Middle frontal gyrus (tissue), 1 donor: ENCODE measurements around the gene ALMS1.
"Not testable (repeated sequence)": the region's sequence is repeated elsewhere in the genome, so short reads cannot be mapped to it uniquely, and the experiment has no call there.

Source experiments
- DNase-seq: peaks from one replicate; pipeline ENCODE4 v3.0.0-alpha.2; 2015; ENCODE audit warnings: low spot score; ENCODE audit errors: extremely low spot score

The ALMS1 gene

DNA sequence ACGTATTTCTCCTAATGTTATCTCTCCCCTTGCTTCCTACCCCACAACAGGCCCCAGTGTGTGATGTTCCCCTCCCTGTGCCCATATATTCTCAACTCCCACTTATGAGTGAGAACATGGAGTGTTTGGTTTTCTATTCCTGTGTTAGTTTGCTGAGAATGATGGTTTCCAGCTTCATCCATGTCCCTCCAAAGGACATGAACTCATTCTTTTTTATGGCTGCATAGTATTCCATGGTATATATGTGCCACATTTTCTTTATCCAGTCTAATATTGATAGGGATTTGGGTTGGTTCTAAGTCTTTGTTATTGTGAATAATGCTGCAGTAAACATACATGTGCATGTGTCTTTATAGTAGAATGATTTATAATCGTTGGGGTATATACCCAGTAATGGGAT is 119.2 kb downstream of the ALMS1 start:
- DNase-seq, result not testable (repeated sequence)

DNA sequence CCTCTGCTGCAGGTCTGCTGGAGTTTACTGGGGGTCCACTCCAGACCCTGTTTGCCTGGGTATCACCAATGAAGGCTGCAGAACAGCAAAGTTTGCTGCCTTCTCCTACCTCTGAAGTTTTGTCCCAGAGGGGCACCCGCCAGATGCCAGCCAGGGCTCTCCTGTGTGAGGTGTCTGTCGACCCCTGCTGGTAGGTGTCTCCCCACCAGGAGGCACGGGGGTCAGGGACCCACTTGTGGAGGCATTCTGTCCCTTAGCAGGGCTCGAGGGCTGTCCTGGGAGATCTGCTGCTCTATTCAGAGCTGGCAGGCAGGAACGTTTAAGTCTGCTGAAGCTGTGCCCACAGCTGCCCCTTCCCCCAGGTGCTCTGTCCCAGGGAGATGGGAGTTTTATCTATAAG is 124.8 kb downstream of the ALMS1 start:
- not testable (repeated sequence) for DNase-seq

DNA sequence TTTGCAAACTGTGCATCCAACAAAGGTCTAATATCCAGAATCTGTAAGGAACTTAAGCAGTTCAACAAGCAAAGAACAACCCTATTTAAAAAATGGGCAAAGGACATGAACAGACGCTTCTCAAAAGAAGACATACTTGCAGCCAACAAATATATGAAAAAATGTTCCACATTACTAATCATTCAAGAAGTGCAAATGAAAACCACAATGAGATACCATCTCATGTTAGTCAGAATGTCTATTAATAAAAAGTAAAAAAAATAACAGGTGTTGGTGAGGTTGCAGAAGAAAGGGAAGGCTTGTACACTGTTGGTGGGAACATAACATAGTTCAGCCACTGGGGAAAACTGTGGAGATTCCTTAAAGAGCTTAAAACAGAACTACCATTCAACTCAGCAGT is 130.4 kb downstream of the ALMS1 start:
- DNase-seq, result no peak

DNA sequence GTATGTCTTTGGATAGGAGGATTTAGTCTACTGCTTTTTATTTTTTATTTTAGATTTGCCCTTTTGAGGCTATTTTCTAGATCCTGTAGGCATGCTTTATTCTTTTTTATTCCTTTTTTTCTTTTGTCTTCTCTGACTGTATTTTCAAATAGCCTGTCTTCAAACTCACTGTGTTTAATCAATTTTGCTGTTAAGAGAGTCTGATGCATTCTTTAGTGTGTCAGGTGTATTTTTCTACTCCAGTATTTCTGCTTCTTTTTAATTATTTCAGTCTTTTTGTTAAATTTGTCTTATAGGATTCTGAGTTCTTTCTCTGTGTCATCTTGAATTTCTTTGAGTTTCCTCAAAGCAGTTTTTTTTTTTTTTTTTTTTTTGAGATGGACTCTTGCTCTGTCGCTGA is 143.1 kb downstream of the ALMS1 start:
- no peak for DNase-seq

DNA sequence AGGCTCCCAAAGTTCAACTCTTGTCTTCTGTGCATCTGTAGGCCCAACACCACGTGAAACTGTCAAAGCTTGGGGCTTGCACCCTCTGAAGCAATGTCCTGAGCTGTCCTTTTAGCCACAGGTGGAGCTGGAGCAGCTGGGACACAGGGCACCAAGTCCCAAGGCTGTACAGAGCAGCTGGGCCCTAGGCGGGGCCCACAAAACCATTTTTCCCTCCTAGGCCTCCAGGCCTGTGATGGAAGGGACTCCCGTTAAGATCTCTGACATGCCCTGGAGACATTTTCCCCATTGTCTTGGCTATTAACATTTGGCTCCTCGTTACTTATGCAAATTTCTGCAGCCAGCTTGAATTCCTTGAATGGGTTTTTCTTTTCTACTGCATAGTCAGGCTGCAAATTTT is 145.1 kb downstream of the ALMS1 start:
- not testable (repeated sequence) for DNase-seq

DNA sequence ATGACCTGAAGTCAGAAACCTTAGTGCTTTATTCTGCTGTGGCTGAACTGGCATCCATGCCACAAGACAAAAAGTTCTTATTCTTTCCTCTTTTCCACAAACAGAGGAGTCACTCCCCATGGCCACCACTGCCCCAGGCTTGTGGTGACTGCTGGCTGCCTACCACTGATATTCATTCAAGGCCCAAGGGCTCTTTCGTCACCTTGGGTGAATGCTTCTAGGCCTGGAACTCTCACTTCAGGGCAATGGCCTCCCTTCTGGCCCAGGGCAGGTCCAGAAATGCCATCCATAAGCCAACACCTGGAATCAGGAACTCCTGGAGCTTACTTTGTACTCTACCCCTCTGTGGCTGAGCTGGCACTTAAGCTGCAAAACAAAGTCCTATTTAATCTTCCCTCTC is 146.7 kb downstream of the ALMS1 start:
- DNase-seq, result no peak

DNA sequence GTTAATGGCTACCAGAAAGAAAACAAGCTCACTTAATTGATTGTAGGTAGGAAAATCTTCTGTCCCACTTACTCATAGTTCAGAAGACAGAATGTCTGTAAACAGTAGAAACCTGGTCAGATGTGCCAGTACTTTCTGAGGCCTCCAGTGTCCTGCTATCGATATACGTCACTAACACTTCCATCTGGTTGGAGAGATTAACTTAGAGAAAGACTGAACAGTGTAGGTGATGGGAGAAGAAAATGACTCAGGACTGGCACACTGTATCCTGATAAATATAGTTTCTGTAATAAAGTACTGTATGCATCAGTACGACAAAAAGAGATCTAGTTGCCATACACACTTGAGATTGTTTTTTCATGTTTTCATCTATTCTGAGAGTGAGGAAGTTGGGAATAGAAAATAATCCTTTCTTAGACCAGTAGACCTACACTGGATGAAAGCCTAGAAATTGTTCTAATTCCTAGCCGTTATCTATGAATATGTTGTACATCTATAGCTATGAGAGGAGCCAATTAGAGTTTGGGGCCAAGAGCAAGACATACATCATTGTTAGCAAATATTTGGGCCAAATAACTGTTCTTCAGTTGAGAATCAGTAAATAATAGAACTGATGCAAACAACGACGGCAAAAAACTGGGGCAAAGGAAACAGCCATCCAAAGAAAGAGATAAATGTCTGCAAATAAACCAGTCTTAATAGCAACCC is 150.7 kb downstream of the ALMS1 start:
- no peak for DNase-seq

DNA sequence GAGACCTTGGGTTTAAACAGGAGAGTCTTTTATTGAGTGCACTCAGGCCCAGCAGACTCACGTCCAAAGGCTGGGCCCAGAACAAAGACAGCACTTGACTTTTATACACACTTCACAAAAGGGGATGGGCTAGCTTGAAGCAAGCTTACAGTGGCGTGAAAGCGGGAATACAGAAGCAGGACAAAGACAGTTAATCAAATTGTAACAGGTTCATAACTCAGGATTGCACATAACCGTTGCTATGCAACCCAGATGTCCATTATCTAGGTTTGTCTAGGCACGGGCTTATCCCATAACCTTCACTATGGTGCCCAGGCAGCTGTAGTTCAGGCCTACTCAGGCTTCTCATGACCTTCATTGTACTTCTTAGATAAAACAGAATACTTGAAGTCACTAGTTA is 175.2 kb downstream of the ALMS1 start:
- DNase-seq, result not testable (repeated sequence)

DNA sequence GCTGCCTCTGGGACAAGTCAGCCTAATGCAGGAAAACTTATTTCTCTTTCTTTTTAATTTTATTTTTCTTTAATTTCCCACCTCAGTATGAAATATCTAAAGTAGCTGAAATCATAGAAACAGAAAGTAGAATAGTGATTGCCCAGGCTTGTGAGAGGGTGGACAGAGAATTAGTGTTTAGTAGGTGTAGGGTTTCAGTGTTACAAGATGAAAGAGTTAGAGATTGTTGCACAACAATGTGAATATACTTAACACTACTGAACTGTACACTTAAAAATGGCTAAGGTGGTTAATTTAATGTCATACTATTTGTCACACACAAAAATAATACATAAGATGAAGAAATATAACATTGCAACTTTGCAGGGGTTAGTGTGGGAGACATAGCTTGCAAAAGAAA is 175.8 kb downstream of the ALMS1 start:
- DNase-seq, result no peak

DNA sequence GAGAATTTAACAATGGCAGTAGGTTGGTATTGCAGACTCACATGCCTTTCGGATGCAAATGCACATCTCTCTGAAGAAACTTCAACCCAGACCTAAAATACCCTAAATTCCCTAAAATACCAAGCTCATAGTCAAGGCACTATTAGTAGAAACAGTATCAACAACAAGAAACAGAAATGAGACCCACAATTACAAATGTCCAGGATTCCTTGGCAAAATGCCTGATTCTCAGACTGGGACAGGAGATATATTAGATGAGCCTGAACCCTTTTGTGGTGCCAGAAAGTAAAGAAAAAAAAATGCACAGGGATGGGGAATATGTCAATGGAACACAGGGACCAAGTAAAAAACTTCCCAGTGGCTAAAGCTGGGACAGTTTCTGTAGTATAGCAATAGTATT is 179.3 kb downstream of the ALMS1 start:
- no peak for DNase-seq

DNA sequence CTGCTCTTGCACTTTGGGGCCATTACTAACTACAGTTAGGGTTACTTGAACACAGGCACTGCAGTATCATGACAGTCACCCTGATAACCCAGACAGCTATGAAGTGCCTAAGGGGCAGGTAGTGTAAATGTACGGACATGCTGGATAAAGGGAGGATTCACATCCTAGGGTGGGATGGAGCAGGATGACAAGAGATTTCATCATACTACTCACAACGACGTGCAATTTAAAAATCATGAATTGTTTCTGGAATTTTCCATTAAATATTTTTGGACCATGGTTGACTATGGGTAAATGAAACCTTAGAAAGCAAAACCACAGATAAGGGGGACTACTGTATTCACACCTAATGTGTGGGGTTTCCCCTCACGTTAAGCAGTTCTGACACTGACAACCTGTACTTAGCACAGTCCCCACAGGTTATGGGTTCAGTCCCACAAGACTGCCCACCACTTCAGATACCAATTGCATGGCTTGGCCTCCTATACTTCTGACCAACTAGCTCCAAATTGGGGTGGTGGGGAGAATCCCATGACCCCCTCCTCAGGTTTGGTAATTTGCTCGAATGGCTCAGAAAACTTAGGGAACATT is 180.7 kb downstream of the ALMS1 start:
- no peak for DNase-seq

DNA sequence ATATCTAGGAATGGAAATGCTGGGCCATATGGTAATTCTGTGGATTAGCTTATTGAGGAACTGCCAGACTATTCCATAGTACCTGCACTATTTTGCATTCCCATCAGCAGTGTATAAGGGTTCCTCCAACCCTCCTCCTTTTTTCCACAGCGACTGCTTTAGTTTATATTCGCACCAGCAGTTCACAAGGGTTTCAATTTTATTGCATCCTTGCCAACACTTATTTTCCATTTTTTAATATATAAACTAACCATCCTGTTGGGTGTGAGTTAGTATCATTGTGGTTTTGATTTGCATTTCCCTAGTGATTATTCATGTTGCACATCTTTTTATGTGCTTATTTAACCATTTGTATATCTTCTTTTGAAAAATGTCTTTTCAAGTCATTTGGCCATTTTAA is 189.6 kb downstream of the ALMS1 start:
- DNase-seq, result no peak

DNA sequence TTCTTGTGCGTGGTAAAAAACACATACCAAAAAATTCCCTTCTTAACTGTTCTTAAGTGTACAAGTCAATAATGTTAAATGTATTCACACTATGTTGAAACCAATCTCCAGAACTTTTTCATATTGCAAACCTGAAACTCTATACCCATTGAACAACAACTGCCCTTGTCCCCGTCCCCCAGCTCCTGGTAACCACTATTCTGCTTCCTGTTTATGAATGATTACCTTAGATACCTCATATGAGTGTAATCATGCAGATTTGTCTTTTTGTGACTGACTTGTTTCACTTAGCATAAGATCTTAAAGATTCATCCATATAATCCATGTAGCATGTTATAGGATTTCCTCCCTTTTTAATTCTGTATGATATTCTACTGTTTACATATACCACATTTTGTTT is 196.7 kb downstream of the ALMS1 start:
- no peak for DNase-seq

DNA sequence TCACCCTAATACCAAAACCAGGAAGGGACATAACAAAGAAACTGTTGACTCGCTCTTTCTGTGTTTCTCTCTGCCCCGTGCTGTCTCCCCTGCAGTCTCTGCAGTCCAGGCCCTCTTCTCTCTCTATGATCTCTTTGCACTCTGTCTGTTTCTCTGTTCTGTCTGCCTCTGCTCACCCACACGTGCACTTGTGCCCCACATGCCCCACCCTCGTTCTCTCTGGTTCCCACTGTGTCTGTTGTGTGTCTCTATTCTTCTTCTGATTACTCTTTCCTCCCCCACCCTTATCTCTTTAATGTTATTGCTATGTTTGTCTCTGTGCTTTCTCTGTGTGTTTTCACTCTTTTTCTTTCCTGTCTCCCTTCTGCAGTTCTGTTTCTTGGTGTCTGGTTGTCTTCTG is 202.5 kb downstream of the ALMS1 start:
- no peak for DNase-seq

DNA sequence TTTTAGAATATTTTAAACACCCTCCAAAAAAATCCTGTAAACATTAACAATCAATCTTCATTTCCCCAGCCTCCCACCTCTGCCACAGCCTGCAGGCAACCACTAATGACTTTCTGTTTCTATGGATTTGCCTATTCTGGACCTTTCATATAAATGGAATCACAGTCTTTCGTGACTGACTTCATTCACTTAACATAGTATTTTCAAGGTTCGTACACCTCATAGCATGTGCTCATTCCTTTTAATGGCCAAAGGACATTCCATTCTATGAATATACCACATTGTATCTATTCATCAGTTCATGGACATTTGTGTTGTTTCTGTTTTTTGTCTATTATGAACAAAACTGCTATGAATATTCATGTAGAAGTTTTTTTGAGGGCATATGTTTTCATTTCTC is 208.0 kb downstream of the ALMS1 start:
- DNase-seq, result no peak

DNA sequence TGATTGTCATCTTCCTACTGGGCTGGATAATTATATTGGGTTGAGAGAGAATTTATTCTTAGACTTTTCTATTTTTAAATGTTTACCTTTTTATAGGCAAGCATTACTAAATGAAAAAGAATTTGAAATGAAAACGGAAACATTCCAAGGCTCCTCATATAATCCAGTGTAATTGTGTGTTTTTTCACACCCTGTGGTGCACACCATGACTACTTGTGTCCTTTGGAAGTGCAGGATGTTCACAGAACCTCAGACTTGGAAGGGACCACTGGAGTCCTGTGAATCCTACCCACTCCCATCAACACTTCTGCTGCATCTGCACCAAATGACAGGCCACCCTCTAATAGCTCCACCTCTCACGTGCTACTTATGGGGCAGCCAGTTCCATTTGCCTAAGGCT is 208.6 kb downstream of the ALMS1 start:
- no peak for DNase-seq

DNA sequence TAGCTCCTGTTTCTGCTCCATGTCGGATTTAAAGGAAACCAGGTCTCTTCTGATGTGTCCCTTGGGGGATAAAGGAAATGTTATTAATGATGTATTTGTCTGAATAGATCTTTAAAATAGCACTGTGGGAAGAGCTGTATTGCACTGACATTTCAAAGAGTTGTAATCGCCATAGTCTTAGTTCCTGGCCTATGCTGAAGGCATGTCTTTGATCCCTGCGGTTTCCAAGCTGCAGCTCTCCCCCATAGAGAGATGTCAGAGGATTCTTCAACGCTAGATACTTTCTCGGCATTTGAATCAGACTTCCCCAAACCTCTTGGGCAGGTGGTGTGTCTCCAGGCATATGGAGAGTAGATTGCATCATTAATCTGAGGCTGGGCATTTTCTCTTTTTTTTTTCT is 216.1 kb downstream of the ALMS1 start:
- no peak for DNase-seq

DNA sequence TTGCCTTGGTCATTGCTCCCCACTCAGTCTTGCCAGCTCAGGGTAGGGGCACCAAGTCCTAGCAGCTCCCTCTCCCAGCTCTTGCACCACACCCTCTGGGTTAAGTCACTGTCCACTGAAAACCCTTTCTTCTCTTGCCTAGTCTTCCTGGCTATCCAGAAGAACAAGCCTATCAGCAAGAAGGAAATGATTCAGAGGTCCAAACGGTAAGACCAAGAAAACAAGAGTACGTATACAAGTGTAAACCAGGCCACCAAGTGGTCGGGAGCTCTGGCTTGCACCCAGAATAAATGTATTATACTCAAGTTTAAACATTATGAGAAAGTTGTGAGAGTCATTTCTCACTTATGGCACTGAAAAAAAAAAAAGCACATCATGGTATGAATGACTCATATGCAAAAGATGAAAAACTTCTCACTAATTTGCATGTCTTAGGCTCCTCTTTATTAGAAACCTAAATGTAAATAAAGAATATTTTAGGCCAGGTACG is 217.5 kb downstream of the ALMS1 start:
- DNase-seq, result not testable (repeated sequence)

DNA sequence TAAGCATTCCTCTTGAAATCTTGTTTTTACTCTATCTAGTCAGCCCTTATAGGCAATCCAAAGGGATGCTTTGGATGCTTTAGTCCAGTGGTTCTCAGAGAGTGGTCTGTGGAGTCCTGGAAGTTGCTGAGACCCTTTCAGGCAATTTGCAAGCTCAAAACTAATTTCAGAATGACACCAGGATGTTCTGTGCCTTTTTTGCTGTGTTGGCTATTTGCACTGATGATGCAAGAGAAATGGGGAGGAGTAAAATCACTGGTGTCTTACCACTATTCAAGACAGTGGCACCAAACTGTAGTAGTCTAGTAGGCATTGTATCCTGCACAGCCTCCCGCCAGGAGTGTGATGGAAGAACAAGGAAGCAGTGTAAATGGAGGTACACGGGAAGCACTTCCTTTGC is 219.0 kb downstream of the ALMS1 start:
- not testable (repeated sequence) for DNase-seq

DNA sequence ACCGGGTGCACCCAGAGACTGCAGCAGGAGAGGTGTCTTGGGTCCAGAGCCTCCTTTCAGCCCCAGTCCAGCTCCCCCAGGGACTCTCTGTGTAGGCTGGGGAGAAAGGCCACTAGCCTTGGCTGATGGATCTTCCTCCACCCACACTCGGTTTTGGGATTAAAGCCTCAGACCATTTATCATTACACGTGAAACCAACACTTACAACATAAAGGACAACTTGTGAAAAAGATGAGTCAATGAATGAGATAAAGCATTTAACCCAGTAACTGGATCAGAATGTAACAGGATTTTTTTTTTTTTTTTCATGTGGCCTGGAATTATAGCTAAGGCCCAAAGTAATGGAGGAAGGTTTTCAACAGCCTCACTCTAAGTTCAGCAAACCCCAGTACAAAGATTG is 224.5 kb downstream of the ALMS1 start:
- no peak for DNase-seq

DNA sequence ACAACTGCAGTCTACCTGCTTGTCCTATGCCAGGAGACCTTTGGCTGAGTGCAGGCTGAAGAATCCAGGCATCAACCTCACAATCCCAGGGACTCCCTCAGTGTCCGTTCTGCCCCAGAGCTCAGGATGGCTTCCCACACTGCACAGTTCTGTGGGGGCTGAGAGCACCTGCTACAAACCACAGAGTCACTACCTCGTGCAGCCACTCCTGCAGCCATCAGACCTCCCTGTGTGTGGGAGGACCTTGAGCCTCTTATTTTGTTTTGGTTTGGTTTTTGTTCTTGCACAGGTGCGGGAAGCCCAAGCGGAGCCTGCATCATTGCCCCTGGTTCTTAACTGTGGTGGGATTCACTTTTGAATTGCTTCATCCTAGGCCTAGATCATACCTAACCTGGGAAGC is 225.6 kb downstream of the ALMS1 start:
- no peak for DNase-seq

DNA sequence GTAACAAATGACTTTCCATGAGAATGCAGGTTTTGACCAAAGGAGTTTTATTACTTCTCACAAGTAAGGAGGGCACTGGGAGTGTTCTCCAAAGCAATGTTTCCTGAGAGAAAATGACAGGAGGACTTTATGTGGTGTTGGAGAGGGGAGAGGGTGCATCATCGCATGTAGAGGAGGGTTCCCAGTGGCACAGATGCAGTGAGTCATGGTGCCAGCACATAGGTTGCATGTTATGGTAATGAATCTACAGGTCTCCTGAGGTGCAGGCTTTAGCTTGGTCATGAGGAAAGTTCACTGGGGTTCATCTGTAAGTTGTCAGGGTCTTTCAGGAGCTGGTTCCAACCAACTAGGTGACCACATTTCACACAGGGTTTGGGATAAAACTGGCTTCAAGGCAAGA is 226.2 kb downstream of the ALMS1 start:
- no peak for DNase-seq

DNA sequence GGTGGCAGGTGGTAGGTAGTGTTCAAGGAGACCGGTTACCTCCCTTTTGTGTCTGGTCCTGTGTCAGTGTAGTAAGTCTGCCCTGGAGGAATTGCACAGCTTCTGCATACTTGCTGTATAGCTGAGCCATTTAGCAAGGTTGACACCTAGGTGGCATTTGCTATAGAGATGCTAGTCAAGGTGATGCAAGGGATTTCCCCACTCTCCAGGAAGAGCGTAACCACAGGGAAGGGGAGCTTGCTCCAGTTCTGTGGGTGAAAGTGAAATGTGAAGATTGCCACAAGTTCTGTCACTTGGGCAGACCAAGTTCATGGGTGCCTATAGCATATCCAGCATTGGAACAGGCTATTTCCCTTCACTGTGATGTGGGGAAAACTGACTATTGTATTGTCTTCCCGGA is 228.5 kb downstream of the ALMS1 start:
- DNase-seq, result no peak
